Colonic mucosa (tissue), 4 donors: ENCODE data around the gene GPC6. TPM values are rescaled to one million over a fixed set of nuclear protein-coding genes. Genes with fewer than 3 reads are reported as not detected.

ENCODE experiments used
- DNase-seq: peaks from one replicate; pipeline ENCODE4 v3.0.0-alpha.2; 2020
- H3K27ac ChIP-seq: fragments of 200-600 bp; one replicate; pipeline ENCODE4 v1.8.0; 2021
- H3K27me3 ChIP-seq: fragments of 200-600 bp; one replicate; pipeline ENCODE4 v1.8.0; 2021
- H3K36me3 ChIP-seq: fragments of 200-600 bp; one replicate; pipeline ENCODE4 v1.8.0; 2021
- H3K4me1 ChIP-seq: fragments of 200-600 bp; one replicate; pipeline ENCODE4 v1.8.0; 2021; ENCODE audit warnings: mild to moderate bottlenecking
- H3K4me3 ChIP-seq: fragments of 200-600 bp; one replicate; pipeline ENCODE4 v1.8.0; 2021
- H3K9ac ChIP-seq, 2 donors: one replicate each; pipeline ENCODE4 v1.7.0; 2013; ENCODE audit warnings: control low read depth in 2 of 2, low read depth in 2 of 2, low read length in 2 of 2
- H3K9me3 ChIP-seq: fragments of 200-600 bp; one replicate; pipeline ENCODE4 v1.8.0; 2021
- intact Hi-C: fragments of 100-400 bp; cut with DNase I; formaldehyde crosslinking; loops from one replicate; pipeline ENCODE4 v1.14.1; 2022
- total RNA-seq, 2 donors: library from RNA; stranded (reverse); fragmentation: NEBNext Ultra II Directional in 1 of 2; extraction: Animal tissue kit (Norgen Biotek cat#: 25700) in 1 of 2; gene quantifications; one replicate each; pipeline ENCODE4 v1.2.1, GENCODE V29; 2021
- TF ChIP-seq, protein P1 (sequence below): fragments of 200-600 bp; IDR thresholded peaks from one replicate; pipeline ENCODE4 v1.8.0; 2022; ENCODE audit warnings: antibody characterized with exemption, mild to moderate bottlenecking
- donor health status: healthy.
- donor health status: DM: no; HTN: no; CAD: no.
- donor health status: DM: no; HTN: no; CAD: no.

GPC6 gene
- total RNA-seq, 2 donors from 2014 or later = 2.3 to 4.0 TPM

DNA sequence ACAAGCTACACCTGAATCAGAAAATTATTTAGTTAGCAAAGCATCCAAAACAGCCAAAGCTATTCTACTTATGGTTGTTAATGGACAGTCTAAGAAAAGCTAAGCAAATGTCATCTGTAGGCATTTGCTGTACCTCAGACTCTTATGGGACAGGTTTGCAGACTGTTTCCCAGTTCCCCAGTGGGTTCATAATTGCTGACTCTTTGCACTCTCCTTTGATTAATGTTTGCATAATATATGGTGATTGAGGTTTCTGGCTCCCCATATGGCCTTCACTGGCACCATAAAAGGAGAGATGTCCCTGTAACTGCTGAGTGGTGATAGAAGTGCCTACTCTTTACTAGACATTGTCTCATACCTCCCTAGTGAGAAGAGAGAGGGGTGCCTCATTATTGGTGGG is 142.1 kb downstream of the GPC6 start:
- H3K27me3 ChIP-seq = no peaks in the 10 kb centered on the region
- no peak for DNase-seq
- H3K9me3 ChIP-seq = no peaks in the 10 kb centered on the region
- no peaks in the 10 kb centered on the region for H3K4me1 ChIP-seq
- no peak overlapping the region for H3K4me3 ChIP-seq
- intact Hi-C loops = no loop called here
- H3K36me3 ChIP-seq = no peaks in the 10 kb centered on the region
- TF ChIP-seq, protein P1, sequence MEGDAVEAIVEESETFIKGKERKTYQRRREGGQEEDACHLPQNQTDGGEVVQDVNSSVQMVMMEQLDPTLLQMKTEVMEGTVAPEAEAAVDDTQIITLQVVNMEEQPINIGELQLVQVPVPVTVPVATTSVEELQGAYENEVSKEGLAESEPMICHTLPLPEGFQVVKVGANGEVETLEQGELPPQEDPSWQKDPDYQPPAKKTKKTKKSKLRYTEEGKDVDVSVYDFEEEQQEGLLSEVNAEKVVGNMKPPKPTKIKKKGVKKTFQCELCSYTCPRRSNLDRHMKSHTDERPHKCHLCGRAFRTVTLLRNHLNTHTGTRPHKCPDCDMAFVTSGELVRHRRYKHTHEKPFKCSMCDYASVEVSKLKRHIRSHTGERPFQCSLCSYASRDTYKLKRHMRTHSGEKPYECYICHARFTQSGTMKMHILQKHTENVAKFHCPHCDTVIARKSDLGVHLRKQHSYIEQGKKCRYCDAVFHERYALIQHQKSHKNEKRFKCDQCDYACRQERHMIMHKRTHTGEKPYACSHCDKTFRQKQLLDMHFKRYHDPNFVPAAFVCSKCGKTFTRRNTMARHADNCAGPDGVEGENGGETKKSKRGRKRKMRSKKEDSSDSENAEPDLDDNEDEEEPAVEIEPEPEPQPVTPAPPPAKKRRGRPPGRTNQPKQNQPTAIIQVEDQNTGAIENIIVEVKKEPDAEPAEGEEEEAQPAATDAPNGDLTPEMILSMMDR = no peak
- H3K9ac ChIP-seq = no peak overlapping the region
- H3K27ac ChIP-seq = no peak overlapping the region

DNA sequence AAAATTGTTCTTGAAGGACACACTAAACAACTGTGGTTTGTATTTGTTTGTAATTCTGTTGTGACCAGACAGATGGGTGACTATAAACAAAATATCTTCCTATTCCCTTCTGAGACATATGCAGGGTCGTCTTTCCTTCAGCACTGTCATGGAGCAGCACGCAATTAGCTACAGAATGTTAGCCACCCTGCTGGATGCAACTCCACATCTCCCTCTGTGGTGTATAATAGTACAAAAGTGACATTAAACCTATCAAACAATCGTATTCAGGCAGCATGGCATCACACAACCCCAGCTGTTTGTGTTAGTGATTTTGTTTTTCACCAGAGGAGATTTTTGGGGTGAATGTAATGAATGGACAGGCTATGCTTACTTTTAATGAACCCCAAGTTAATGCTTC is 146.2 kb downstream of the GPC6 start:
- Histone ChIP-seq H3K9ac (no peak overlapping the region), H3K27ac (no peak overlapping the region), H3K4me3 (no peak overlapping the region), H3K4me1 (no peaks in the 10 kb centered on the region), H3K9me3 (no peaks in the 10 kb centered on the region), H3K36me3 (no peaks in the 10 kb centered on the region), H3K27me3 (no peaks in the 10 kb centered on the region)
- no peak for DNase-seq
- TF ChIP-seq, protein P1 = no peak
- intact Hi-C loops = no loop called here

DNA sequence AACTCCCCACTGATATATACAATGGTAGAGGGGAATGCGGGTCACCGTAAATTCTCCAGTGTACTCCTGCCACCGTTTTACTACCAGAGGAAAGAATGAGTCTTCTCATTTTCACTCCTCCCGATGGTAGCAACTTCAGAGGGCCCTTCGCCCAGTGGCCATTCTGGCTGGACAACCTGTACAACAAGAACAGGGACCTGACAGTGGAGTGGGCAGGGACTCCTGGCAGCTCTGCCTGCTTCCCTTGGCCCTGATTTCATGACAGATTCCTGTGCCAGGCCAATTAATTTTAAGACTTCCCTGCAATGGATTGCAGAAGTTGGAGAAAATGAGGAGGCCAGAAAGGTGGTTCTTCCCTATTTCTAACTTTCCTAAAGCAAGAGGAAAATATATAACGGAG is 148.9 kb downstream of the GPC6 start:
- no peaks in the 10 kb centered on the region for H3K27me3 ChIP-seq
- no peak overlapping the region for H3K9ac ChIP-seq
- no peak for DNase-seq
- no peaks in the 10 kb centered on the region for H3K36me3 ChIP-seq
- no peak overlapping the region for H3K4me3 ChIP-seq
- TF ChIP-seq, protein P1 = no peak
- no peaks in the 10 kb centered on the region for H3K9me3 ChIP-seq
- intact Hi-C loops = no loop called here
- no peak overlapping the region for H3K27ac ChIP-seq
- H3K4me1 ChIP-seq = no peaks in the 10 kb centered on the region

DNA sequence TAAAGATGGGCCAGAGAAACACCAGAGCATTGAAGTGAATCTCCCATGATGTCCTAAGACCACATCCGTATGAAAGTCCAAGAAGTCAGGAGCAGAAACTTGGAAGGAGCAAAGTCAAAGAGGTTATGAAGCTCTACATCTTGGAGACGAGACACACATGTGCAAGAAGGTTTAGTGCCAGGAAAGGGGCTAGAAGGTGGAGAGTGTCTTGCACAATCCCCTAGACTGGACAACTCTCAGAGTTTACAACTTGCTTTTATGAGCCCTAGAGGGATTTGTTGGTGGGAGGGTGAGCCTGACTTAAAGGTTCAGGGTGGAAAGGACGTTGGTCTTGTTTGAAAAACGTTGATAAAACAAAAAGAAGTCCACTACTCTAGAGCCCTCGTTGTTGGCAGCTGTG is 150.6 kb downstream of the GPC6 start:
- TF ChIP-seq, protein P1 = no peak
- Histone ChIP-seq H3K9ac (no peak overlapping the region), H3K27me3 (no peaks in the 10 kb centered on the region), H3K36me3 (no peaks in the 10 kb centered on the region), H3K9me3 (no peaks in the 10 kb centered on the region), H3K4me3 (no peak overlapping the region), H3K27ac (no peak overlapping the region), H3K4me1 (no peaks in the 10 kb centered on the region)
- intact Hi-C loops = no loop called here
- no peak for DNase-seq

DNA sequence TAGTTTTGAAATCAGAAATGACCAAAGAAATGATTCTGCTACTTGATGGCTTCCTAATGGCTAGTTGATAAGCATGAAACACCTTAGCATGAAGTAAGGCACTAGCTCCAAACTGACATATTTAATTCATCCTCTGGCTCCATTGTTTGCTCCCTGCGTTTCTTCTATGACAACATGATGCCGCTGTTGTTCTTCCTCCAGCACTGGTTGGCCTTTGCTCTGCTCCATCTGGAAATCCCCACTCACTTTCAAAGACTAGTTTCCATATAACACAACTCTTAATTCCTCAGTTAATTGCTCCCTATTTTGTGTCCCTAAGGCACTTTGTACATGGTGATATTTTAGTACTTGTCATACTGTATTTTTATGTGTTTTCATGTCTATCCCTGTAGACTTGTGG is 151.6 kb downstream of the GPC6 start:
- Histone ChIP-seq H3K4me1 (no peaks in the 10 kb centered on the region), H3K9me3 (no peaks in the 10 kb centered on the region), H3K27ac (no peak overlapping the region), H3K27me3 (no peaks in the 10 kb centered on the region), H3K36me3 (no peaks in the 10 kb centered on the region), H3K9ac (no peak overlapping the region), H3K4me3 (no peak overlapping the region)
- intact Hi-C loops = no loop called here
- no peak for DNase-seq
- TF ChIP-seq, protein P1 = no peak

DNA sequence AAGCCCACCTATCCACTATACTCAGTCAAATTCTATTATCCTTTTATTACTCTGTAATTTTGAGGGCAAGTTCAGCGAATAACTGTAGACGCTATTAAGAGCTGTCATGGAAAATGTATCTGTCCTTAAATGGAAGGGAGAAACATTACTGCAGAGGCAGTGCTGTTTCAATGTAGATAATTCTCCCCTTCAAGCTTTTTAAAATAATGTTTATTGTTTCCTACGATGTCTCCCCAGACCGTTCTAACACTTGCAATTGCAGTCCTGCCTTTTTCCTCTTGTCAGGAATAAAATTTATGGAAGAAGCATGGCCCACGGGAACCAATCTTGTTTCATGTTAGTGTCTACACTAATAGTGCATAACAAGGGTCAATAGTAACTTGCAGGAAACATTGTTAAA is 159.5 kb downstream of the GPC6 start:
- no peak for DNase-seq
- intact Hi-C loops = no loop called here
- no peak overlapping the region for H3K4me3 ChIP-seq
- H3K27ac ChIP-seq = no peak overlapping the region
- no peaks in the 10 kb centered on the region for H3K27me3 ChIP-seq
- TF ChIP-seq, protein P1 = no peak
- no peaks in the 10 kb centered on the region for H3K36me3 ChIP-seq
- H3K9me3 ChIP-seq = no peaks in the 10 kb centered on the region
- no peak overlapping the region for H3K9ac ChIP-seq
- H3K4me1 ChIP-seq = no peaks in the 10 kb centered on the region
